GM21786 (cell line): ENCODE data around the gene PYGO1.
A peak's percentile ranks its signal among the peaks of the same experiment; 100 is the strongest.
"Not testable (repeated sequence)": the region's sequence is repeated elsewhere in the genome, so short reads cannot be mapped to it uniquely, and the experiment has no call there.

ENCODE experiments used
- ATAC-seq: cut with Tn5 transposase; IDR thresholded peaks from one replicate; pipeline ENCODE4 v1.9.1; 2021; ENCODE audit not compliant: unreplicated experiment

PYGO1 gene

DNA sequence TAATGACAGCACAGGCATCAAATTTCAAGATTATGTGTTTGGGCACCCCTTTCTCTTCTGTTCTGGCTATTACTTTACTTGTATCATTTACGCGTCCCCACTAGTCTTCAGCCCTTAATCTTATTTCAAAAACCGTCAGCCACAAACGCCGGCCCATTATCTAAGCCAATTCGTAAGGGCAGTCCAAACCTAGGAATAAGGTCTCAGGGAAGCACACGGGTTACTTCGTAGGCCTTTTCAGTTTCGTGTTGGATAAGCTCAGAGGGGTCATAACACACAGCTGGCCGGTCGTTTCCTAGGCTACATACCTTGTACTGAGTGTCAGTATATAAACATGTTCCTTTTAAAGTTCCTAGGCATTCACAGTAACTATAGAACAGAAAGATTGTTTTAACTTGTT is 75.0 kb downstream of the PYGO1 start:
- ATAC-seq, result no peak

DNA sequence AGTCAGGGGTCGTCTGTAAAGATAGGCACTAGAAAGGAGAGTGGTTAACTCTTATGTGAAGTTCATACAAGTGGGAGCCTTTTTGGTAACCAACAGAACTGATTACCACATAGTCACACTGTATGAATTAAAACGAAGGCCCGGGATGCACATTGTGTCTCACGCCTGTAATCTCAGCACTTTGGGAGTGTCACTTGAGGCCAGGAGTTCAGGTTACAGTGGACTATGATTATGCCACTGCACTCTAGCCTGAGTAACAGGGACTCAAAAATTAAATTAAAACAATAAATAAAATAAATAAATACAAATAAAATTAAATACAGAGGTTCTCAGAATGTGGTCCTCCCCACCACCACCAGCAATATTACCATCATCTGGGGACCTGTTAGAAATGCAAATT is 80.6 kb downstream of the PYGO1 start:
- no peak for ATAC-seq

DNA sequence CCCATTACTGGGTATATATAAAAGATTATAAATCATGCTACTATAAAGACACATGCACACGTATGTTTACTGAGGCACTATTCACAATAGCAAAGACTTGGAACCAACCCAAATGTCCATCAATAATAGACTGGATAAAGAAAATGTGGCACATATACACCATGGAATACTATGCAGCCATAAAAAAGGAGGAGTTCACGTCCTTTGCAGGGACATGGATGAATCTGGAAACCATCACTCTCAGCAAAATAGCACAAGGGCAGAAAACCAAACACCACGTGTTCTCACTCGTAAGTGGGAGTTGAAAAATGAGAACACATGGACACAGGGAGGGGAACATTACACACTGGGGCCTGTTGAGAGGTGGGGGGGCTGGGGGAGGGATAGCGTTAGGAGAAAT is 82.7 kb downstream of the PYGO1 start:
- not testable (repeated sequence) for ATAC-seq

DNA sequence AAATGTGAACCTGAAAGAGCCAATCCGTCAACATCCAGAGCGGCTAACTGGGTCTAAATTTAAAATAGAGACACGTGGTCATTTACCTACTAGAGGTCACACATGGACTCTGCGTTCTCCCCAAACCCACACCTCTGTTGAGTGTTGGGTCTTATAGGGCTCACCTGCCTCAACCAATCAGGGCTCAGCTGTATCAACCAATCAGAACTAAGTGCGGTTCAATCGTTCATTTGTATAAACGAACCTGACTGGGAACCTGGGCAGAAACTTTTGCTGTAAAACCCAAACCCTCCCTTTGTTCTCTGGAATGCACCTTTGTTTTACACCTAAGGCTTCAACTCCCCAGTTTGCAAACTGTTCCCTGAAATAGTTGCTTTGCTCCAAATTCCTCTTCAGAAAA is 89.0 kb downstream of the PYGO1 start:
- no peak for ATAC-seq

DNA sequence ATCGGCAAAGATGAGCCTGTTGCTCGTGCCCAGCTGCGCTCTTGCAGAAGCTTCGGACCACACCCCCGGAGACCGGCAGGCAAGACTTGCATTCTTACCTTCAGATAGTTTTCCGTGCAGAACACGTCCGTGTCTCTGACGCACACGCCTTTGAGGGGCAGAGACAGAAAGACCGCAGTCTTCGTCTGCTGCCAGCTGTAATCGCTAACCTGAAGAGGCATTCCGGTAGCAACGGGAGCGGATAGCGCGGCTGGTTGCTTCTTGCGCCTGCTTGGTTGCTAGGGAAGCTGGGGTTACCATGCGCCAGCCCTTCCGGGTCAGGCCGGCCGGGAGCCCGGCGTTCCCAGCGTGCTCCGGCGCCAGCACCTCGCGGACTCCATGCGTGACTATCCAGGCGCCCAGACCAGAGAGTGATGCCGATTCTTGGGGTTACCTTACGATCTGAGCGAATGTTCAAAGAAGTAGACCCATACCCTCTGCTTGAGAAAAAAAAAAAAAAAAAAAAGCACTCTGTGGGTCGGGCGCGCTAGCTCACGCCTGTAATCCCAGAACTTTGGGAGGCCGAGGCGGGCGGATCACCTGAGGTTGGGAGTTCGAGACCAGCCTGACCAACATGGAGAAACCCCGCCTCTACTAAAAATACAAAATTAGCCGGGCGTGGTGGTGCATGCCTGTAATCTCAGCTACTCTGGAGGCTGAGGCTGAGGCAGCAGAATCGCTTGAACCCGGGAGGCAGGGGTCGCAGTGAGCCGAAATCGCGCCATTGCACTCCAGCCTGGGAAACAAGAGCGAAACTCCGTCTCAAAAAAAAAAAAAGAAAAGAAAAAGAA is 89.8 kb downstream of the PYGO1 start:
- ATAC-seq, result peak; percentile 98

DNA sequence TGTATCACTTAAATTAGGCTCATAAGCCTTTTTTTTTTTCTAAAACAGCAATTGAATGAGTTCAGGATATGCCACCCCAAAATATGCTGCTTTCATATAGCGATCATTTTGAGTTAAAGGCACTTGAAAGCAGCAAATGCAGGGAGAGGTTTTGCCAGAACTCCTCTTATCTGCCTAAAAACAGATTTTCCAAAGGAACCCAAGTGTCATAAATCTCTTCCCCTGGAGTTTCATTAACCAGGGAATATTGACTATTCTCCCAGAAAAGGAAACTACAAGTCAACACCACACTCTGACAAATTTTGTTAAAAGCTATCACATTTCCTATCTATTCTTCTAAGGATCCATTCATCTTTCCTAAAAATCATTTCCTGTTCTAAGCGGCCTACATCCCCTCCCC is 91.4 kb downstream of the PYGO1 start:
- no peak for ATAC-seq

DNA sequence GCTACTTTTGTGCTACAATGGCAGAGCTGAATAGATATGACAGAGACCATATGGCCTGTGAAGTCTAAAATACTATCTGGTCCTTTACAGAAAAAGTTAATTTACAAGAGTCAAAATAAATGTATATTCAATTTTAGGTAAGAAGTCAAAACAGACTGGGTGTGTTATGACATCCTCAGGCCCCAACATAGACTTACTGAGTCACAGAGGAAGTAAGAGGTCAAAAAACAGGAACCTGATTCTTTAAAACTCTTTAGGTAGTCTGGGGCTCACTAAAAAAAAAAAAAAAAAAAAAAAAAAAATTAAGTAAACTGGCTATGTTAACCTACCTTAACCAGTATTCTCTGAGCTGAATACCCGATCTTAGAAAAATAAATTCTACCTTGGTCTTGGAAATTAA is 93.2 kb downstream of the PYGO1 start:
- ATAC-seq, result no peak

DNA sequence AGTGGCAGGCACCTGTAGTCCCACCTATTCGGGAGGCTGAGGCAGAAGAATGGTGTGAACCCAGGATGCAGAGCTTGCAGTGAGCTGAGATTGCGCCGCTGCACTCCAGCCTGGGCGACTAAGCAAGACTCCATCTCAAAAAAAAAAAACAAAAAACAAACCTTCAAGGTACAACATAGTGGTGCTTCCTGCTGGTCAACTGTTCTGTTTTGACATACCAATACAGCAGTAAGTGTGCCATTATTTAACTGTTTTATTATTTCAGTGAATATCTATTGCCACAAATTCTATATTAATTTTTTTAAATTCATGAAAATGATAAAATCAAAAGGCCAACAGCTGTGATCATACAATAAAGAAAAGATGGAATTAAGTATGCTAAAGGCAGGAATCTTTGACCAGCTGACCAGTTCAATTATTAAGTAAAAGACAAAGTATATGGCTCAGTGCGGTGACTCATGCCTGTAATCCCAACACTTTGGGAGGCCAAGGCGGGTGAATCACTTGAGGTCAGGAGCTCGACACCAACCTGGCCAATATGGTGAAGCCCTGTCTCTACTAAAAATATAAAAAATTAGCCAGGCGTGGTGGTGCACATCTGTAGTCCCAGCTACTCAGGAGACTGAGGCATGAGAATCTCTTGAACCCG is 99.1 kb downstream of the PYGO1 start:
- not testable (repeated sequence) for ATAC-seq
